ENCODE data around the gene C3orf22. TPM values are rescaled to one million over a fixed set of nuclear protein-coding genes. Genes with fewer than 3 reads are reported as not detected.

The C3orf22 gene
- total RNA-seq, 4 donors from 2014 or later: not detected

DNA sequence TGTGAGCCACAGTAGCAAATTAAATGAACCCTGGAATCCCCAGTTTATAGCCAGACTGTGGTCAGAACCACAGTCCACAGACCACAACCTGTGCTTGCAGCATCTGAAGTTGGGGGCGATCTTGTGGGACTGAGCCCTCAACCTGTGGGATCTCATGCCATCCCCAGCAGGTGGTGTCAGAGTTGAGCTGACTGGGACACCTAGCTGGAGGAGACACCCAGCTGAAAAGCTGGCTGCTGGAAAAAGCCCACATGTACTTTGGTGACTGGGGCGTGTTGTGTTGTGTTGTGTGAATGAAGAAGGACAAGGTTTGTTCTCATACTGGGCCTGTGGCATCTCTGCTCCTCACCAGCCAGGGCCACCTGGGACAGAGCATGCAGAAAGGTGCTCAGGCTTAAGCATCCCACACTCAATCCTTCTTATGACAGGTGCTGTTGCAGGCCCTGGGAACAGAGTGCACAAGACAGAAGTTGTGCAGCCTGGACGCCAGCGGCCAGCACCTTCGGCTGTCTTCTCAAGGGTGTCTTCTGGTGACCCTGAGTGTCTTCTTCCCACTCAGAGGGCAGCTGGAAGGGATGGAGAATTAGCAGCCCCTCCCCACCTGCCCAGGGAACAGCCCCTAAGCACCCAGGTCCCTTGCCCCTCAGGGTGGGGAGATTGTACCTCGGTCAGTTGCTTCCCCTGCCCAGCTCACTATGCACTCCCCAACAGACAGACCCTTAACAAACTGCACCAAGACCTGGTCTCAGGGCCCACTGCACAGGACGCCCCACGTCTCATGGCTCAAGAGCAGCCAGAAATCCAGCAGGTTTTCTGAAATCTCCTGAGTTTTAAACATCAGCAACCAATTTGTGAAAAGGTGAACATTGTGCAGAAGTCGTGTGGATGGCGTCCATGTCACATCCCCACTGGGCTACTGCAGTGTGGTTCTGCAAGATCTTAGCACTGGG is 39.0 kb downstream of the C3orf22 start:
- Histone ChIP-seq H3K27me3 (peaks cover 18% of the 10 kb centered on the region), H3K4me3 (no peak overlapping the region), H3K4me1 (peaks cover 4 to 15% (median 11%) of the 10 kb centered on the region in 4 donors), H3K36me3 (no peaks in the 10 kb centered on the region), H3K27ac (no peak overlapping the region), H3K9me3 (no peaks in the 10 kb centered on the region)
- TF ChIP-seq, protein P1, sequence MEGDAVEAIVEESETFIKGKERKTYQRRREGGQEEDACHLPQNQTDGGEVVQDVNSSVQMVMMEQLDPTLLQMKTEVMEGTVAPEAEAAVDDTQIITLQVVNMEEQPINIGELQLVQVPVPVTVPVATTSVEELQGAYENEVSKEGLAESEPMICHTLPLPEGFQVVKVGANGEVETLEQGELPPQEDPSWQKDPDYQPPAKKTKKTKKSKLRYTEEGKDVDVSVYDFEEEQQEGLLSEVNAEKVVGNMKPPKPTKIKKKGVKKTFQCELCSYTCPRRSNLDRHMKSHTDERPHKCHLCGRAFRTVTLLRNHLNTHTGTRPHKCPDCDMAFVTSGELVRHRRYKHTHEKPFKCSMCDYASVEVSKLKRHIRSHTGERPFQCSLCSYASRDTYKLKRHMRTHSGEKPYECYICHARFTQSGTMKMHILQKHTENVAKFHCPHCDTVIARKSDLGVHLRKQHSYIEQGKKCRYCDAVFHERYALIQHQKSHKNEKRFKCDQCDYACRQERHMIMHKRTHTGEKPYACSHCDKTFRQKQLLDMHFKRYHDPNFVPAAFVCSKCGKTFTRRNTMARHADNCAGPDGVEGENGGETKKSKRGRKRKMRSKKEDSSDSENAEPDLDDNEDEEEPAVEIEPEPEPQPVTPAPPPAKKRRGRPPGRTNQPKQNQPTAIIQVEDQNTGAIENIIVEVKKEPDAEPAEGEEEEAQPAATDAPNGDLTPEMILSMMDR (IDR thresholded peaks at IDR 0.05): no peak
- TF ChIP-seq POLR2A (IDR thresholded peaks at IDR 0.05) (no peak), POLR2AphosphoS5 (IDR thresholded peaks at IDR 0.05) (no peak), EP300 (IDR thresholded peaks at IDR 0.05; ENCODE audit: low read depth) (no peak)
- no peak for DNase-seq
- in situ Hi-C loops (cut with MboI; ENCODE audit: low pct_ligation_motif_present in 1 of 4, low pct_unique_long_range_greater_than_20kb in 1 of 4, low sequenced_read_pairs in 3 of 4): no loop called here
- intact Hi-C loops (cut with DNase I; ENCODE audit: low total_unique reads): no loop called here
- WGBS, 2 donors (ENCODE audit: low coverage in 1 of 2): 57 to 84% methylated on average over 1 to 10 of the region's 10 CpGs

DNA sequence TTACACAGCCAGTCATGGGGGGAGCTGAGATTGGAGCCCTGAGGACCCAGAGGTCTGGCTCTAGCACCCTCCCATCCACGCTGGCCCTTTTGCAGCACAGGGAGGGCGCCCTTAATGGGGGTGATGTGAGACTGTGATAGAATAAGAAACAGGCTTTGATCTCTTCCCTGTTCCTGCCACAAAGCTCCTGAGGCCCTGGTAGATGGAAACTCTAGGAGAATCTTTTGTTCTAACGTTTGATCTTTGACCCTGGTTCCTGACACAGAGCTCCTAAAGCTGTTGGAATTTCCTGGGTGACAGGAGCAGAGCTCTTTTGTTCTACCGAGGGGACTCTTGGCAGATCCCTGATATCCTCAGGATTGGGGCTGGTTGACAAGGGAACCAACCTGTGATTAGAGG is 40.0 kb downstream of the C3orf22 start:
- Histone ChIP-seq H3K27ac (no peak overlapping the region), H3K9me3 (no peaks in the 10 kb centered on the region), H3K36me3 (no peaks in the 10 kb centered on the region), H3K27me3 (peaks cover 10% of the 10 kb centered on the region), H3K4me3 (no peak overlapping the region), H3K4me1 (peaks cover 0 to 7% (median 2%) of the 10 kb centered on the region in 4 donors)
- intact Hi-C loops (cut with DNase I; ENCODE audit: low total_unique reads): no loop called here
- WGBS, 2 donors (ENCODE audit: low coverage in 1 of 2): 56% methylated on average over 4 of the region's 4 CpGs; no CpG with 5 or more reads in 1 of the 2 donors
- no peak for DNase-seq
- in situ Hi-C loops (cut with MboI; ENCODE audit: low pct_ligation_motif_present in 1 of 4, low pct_unique_long_range_greater_than_20kb in 1 of 4, low sequenced_read_pairs in 3 of 4): no loop called here
- no peak for TF ChIP-seq POLR2A (IDR thresholded peaks at IDR 0.05)
- TF ChIP-seq, protein P1 (IDR thresholded peaks at IDR 0.05): no peak
- TF ChIP-seq EP300 (IDR thresholded peaks at IDR 0.05; ENCODE audit: low read depth): no peak
- no peak for TF ChIP-seq POLR2AphosphoS5 (IDR thresholded peaks at IDR 0.05)

DNA sequence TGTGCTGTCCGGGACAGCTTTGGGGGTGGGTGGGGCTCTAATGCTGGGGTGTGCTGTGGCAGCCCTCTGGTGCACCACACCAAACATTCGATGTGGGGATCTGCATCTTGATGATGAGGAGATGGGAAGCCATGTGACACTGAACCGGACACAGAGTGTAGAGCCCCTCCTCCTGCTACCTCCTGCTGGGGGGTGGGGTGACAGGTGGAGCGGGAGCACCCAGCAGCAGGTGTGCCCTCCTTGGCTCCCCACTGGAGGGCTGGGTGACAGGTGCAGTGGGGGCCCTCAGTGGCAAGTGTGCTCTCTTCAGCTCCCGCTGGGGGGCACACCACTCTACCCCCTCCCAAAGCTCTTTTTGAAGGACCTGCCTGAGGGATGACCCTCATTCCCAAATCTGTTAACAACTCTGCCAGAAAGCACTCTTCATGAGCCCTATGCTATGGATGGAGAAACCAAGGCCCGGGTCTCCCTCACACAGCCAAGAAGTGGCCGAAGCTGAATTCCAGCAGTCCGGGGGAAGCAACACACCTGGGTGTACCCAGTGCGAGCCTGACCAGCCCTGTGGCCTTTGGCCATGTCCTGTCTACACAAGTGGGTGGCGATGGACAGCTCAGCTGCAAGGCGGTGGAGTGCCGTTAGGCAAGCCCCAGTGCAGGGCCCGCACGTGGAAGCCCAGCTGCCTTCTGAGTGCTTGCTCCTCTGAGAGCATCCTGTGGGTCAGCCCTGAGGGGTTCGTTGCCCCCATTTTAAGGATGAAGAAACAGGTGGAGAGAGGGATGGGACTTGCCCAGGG is 40.5 kb downstream of the C3orf22 start:
- Histone ChIP-seq H3K4me3 (no peak overlapping the region), H3K36me3 (no peaks in the 10 kb centered on the region), H3K27ac (no peak overlapping the region), H3K4me1 (peaks cover 0 to 1% (median 0%) of the 10 kb centered on the region in 4 donors), H3K9me3 (no peaks in the 10 kb centered on the region), H3K27me3 (peaks cover 5% of the 10 kb centered on the region)
- in situ Hi-C loops (cut with MboI; ENCODE audit: low pct_ligation_motif_present in 1 of 4, low pct_unique_long_range_greater_than_20kb in 1 of 4, low sequenced_read_pairs in 3 of 4): no loop called here
- 80% methylated on average over 13 of the region's 15 CpGs; no CpG with 5 or more reads in 1 of the 2 donors for WGBS, 2 donors (ENCODE audit: low coverage in 1 of 2)
- TF ChIP-seq, protein P1 (IDR thresholded peaks at IDR 0.05): no peak
- TF ChIP-seq POLR2A (IDR thresholded peaks at IDR 0.05) (no peak), POLR2AphosphoS5 (IDR thresholded peaks at IDR 0.05) (no peak), EP300 (IDR thresholded peaks at IDR 0.05; ENCODE audit: low read depth) (no peak)
- intact Hi-C loops (cut with DNase I; ENCODE audit: low total_unique reads): no loop called here
- no peak for DNase-seq
